G401 (cell line): Measurements from ENCODE around the gene REM2. TPM values are rescaled to one million over a fixed set of nuclear protein-coding genes. Genes with fewer than 3 reads are reported as not detected.

ENCODE experiments used
- DNase-seq: peaks from one replicate; pipeline ENCODE4 v3.0.0-alpha.2; 2015; ENCODE audit warnings: low spot score
- in situ Hi-C: cut with HindIII; loops from 2 replicates; pipeline ENCODE4 v1.10.0; 2016; ENCODE audit warnings: low sequenced_read_pairs, mixed read lengths
- total RNA-seq: library from RNA; depleted of rRNA; stranded (reverse); fragments of >200 nt; shearing (Covaris generic); gene quantifications from 2 replicates; pipeline ENCODE4 v1.2.3, GENCODE V29; 2014

The REM2 gene
- total RNA-seq, 1 experiment from 2014 or later: not detected

- in situ Hi-C loops: no loop called here
- peak; percentile 71 for DNase-seq
Observed at GRCh38 chr14:22871224-22872032, 11.6 kb upstream of the REM2 start, which contains the start of gene LRP10. Gene LRP10 (plus strand): TSS chr14:22871740. CDS start chr14:22872304, 564 bp downstream.

- peak; percentile 68 for DNase-seq
- in situ Hi-C loops: no loop called here
Observed at GRCh38 chr14:22872033-22872832, 10.8 kb upstream of the REM2 start.

GRCh38 chr14:22872833-22873520, 10.0 kb upstream of the REM2 start:
- in situ Hi-C loops: no loop called here
- DNase-seq: no peak

GRCh38 chr14:22875003-22875747, 7.8 kb upstream of the REM2 start:
- DNase-seq: no peak
- in situ Hi-C loops: no loop called here

- DNase-seq: no peak
- in situ Hi-C loops: no loop called here
Observed at GRCh38 chr14:22875748-22876319, 7.2 kb upstream of the REM2 start.

GRCh38 chr14:22877000-22877501, 6.0 kb upstream of the REM2 start:
- no peak for DNase-seq
- in situ Hi-C loops: no loop called here

GRCh38 chr14:22878271-22879246, 4.5 kb upstream of the REM2 start:
- in situ Hi-C loops: no loop called here

GRCh38 chr14:22882064-22882463, 958 bp upstream of the REM2 start:
- in situ Hi-C loops: no loop called here
- DNase-seq: no peak

More at GRCh38 chr14:22878271-22879246, 4.5 kb upstream of the REM2 start:
- DNase-seq: no peak

- in situ Hi-C loops: no loop called here
- peak; percentile 88 for DNase-seq
Observed at GRCh38 chr14:22882529-22883172, 371 bp upstream of the REM2 start.

- in situ Hi-C loops: no loop called here
Observed at GRCh38 chr14:22884076-22884737, 1.2 kb downstream of the REM2 start.

GRCh38 chr14:22884738-22885523, 1.9 kb downstream of the REM2 start:
- DNase-seq: no peak

More at GRCh38 chr14:22884076-22884737, 1.2 kb downstream of the REM2 start:
- DNase-seq: no peak

GRCh38 chr14:22885975-22886374, 3.0 kb downstream of the REM2 start:
- in situ Hi-C loops: no loop called here
- no peak for DNase-seq

More at GRCh38 chr14:22884738-22885523, 1.9 kb downstream of the REM2 start:
- in situ Hi-C loops: no loop called here

- in situ Hi-C loops: no loop called here
- no peak for DNase-seq
Observed at GRCh38 chr14:22886500-22887259, 3.7 kb downstream of the REM2 start.

- peak; percentile 37 for DNase-seq
- in situ Hi-C loops: no loop called here
Observed at GRCh38 chr14:22887260-22887989, 4.4 kb downstream of the REM2 start.
